ENCODE results near the gene DTHD1. TPM values are rescaled to one million over a fixed set of nuclear protein-coding genes. Genes with fewer than 3 reads are reported as not detected.

The DTHD1 gene
- total RNA-seq, 1 donor, result 3.4 TPM

- no peak overlapping the region for H3K4me3 ChIP-seq (ENCODE audit: low read length)
- H3K9me3 ChIP-seq (ENCODE audit: low read depth, low read length), result no peaks in the 10 kb centered on the region
- H3K4me1 ChIP-seq (ENCODE audit: insufficient read depth, low read length), result no peaks in the 10 kb centered on the region
- no peaks in the 10 kb centered on the region for H3K27me3 ChIP-seq (ENCODE audit: insufficient read depth, low read length)
Observed at GRCh38 chr4:36286481-36286871, 5.1 kb downstream of the DTHD1 start.

DNA sequence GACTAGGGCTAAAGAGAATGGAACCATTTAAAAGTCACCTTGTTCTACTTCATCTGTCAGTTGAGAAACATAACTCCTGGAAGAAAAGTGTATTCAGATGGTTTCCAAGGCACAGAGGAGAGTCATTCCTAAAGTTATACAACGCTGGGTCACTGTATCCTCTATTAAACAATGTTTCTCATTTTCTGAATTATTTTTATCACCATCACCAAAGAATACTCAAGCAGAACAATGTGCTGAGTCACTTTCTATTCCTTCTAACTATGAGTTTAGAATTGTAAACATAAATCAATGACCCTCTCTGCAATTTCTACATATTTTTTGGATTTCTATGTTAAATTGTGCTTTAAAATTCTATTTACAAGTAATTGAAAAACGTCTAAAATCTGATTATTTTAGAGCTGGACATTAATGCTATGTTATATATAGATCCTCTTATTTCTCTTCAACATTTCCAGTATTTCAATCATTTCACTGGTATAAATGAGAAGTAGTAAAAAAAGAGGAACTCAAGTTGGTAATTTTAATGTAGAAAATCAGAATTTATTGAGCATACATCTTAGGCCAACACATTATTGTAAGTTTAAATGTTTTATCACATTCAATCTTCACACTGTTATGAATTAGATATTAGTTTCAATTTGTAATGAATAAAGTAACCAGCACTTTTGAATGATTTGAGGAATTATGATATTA, 7.5 kb downstream of the DTHD1 start:
- Histone ChIP-seq H3K4me3 (ENCODE audit: low read length) (no peak overlapping the region), H3K9me3 (ENCODE audit: low read depth, low read length) (no peaks in the 10 kb centered on the region), H3K4me1 (ENCODE audit: insufficient read depth, low read length) (no peaks in the 10 kb centered on the region)

GRCh38 chr4:36290641-36291040, 9.2 kb downstream of the DTHD1 start:
- Histone ChIP-seq H3K4me1 (ENCODE audit: insufficient read depth, low read length) (no peaks in the 10 kb centered on the region), H3K9me3 (ENCODE audit: low read depth, low read length) (no peaks in the 10 kb centered on the region), H3K4me3 (ENCODE audit: low read length) (no peak overlapping the region), H3K27me3 (ENCODE audit: insufficient read depth, low read length) (no peaks in the 10 kb centered on the region)

More for the DNA sequence above, 7.5 kb downstream of the DTHD1 start:
- no peaks in the 10 kb centered on the region for H3K27me3 ChIP-seq (ENCODE audit: insufficient read depth, low read length)

DNA sequence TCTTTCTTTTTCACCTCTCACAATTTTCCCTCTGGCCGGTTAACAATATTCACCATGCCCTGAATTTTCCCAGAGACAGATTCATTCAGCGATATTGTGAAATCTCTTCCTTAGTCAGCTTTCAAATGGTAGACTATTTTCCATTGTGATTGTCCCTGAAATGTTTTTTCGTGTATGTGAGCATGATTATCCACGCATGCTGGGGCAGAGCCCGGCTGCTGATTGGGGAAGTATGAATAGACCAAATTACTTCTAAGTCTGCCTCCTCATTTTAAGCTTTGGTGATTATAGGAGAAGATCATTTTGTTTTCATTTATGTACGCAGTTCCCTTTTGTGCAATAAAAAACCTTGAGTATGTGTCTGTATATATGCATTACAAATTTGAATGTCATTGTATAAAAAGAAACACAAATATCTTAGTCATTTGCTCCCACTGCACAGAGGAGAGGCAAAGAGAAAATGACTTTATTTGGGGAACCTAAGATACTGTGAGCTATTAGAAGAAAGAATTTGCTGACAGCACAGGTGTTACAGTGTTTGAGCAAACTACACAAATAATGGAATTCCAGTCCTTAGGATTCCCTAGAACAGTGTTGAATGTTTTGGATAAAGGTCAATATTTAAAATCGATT, 11.3 kb downstream of the DTHD1 start:
- Histone ChIP-seq H3K27me3 (ENCODE audit: insufficient read depth, low read length) (no peaks in the 10 kb centered on the region), H3K4me3 (ENCODE audit: low read length) (no peak overlapping the region), H3K9me3 (ENCODE audit: low read depth, low read length) (no peaks in the 10 kb centered on the region), H3K4me1 (ENCODE audit: insufficient read depth, low read length) (no peaks in the 10 kb centered on the region)

DNA sequence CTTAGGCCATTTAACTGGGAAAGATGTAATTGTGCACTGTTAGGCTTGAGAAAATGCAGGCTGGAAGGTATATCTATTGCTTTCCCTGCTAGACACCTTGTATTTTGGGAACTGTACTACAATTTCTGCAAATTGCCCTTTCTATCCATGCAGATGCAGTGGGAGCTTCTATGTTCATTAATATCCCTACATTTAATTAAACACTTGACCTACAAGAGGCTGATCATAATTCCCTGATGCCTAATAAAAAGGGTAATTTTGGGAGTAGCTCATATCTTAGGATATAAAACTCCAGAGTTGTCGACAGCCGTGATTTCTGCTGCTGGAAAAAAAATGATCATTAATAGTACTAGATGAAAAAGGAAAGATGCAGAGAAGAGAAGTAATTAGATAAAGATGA, 19.7 kb downstream of the DTHD1 start:
- Histone ChIP-seq H3K4me3 (ENCODE audit: low read length) (no peak overlapping the region), H3K4me1 (ENCODE audit: insufficient read depth, low read length) (peaks cover 17% of the 10 kb centered on the region), H3K9me3 (ENCODE audit: low read depth, low read length) (no peaks in the 10 kb centered on the region), H3K27me3 (ENCODE audit: insufficient read depth, low read length) (no peaks in the 10 kb centered on the region)

GRCh38 chr4:36303426-36304137, 22.2 kb downstream of the DTHD1 start:
- no peaks in the 10 kb centered on the region for H3K9me3 ChIP-seq (ENCODE audit: low read depth, low read length)
- peaks cover 17% of the 10 kb centered on the region for H3K4me1 ChIP-seq (ENCODE audit: insufficient read depth, low read length)
- no peak overlapping the region for H3K4me3 ChIP-seq (ENCODE audit: low read length)
- H3K27me3 ChIP-seq (ENCODE audit: insufficient read depth, low read length), result no peaks in the 10 kb centered on the region

GRCh38 chr4:36304138-36304681, 22.8 kb downstream of the DTHD1 start:
- no peak overlapping the region for H3K4me3 ChIP-seq (ENCODE audit: low read length)
- H3K9me3 ChIP-seq (ENCODE audit: low read depth, low read length), result no peaks in the 10 kb centered on the region
- no peaks in the 10 kb centered on the region for H3K27me3 ChIP-seq (ENCODE audit: insufficient read depth, low read length)
- H3K4me1 ChIP-seq (ENCODE audit: insufficient read depth, low read length), result peaks cover 19% of the 10 kb centered on the region

GRCh38 chr4:36308150-36308549, 26.7 kb downstream of the DTHD1 start:
- Histone ChIP-seq H3K4me3 (ENCODE audit: low read length) (no peak overlapping the region), H3K9me3 (ENCODE audit: low read depth, low read length) (no peaks in the 10 kb centered on the region), H3K27me3 (ENCODE audit: insufficient read depth, low read length) (no peaks in the 10 kb centered on the region), H3K4me1 (ENCODE audit: insufficient read depth, low read length) (peaks cover 50% of the 10 kb centered on the region)

DNA sequence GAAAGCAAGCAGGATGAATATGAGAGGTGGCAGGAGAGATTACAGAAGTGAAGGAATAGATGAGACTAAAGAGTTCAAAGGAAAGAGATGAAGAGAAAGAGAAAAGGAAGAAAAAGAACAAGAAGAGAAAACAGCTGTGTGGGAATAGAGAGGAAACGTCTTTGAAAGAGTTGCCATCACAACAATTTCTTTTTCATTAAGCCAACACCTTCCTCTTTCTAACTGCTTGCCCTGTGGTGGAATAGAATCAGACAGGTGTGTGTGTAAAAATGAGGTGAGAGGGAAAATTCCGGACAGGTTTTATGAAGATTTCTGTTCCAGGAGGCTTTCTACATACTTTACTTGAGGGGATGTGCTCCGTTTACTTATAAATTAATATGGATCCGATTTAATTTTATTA, 28.8 kb downstream of the DTHD1 start:
- Histone ChIP-seq H3K9me3 (ENCODE audit: low read depth, low read length) (no peaks in the 10 kb centered on the region), H3K27me3 (ENCODE audit: insufficient read depth, low read length) (no peaks in the 10 kb centered on the region), H3K4me3 (ENCODE audit: low read length) (no peak overlapping the region), H3K4me1 (ENCODE audit: insufficient read depth, low read length) (peaks cover 44% of the 10 kb centered on the region)

DNA sequence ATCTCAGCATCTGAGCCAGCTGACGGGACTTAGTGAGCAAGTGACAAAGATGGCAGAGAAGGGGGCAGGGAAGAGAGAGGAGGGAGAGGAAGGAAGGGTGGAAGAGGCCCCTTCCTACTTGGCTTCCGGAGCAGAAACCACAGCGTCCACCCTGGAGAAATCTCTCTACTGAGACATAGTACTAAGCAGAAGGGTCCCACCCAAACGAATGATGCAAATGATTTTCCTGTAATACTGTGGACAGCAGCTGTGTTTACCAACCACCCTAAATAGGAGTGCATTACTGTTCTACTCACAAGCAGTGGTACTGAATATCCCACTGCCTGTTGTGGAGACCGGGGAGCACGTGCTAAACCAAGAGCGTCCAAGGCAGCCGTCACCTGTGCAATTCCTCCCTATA, 29.4 kb downstream of the DTHD1 start:
- Histone ChIP-seq H3K4me3 (ENCODE audit: low read length) (no peak overlapping the region), H3K27me3 (ENCODE audit: insufficient read depth, low read length) (no peaks in the 10 kb centered on the region), H3K9me3 (ENCODE audit: low read depth, low read length) (no peaks in the 10 kb centered on the region), H3K4me1 (ENCODE audit: insufficient read depth, low read length) (peaks cover 40% of the 10 kb centered on the region)

- H3K9me3 ChIP-seq (ENCODE audit: low read depth, low read length), result no peaks in the 10 kb centered on the region
- H3K4me3 ChIP-seq (ENCODE audit: low read length), result no peak overlapping the region
- H3K27me3 ChIP-seq (ENCODE audit: insufficient read depth, low read length), result no peaks in the 10 kb centered on the region
- peaks cover 40% of the 10 kb centered on the region for H3K4me1 ChIP-seq (ENCODE audit: insufficient read depth, low read length)
Observed at GRCh38 chr4:36312511-36312910, 31.1 kb downstream of the DTHD1 start.

GRCh38 chr4:36313301-36313700, 31.9 kb downstream of the DTHD1 start:
- H3K9me3 ChIP-seq (ENCODE audit: low read depth, low read length), result no peaks in the 10 kb centered on the region
- H3K4me1 ChIP-seq (ENCODE audit: insufficient read depth, low read length), result peaks cover 40% of the 10 kb centered on the region
- H3K27me3 ChIP-seq (ENCODE audit: insufficient read depth, low read length), result no peaks in the 10 kb centered on the region
- H3K4me3 ChIP-seq (ENCODE audit: low read length), result no peak overlapping the region

- Histone ChIP-seq H3K9me3 (ENCODE audit: low read depth, low read length) (no peaks in the 10 kb centered on the region), H3K27me3 (ENCODE audit: insufficient read depth, low read length) (no peaks in the 10 kb centered on the region), H3K4me3 (ENCODE audit: low read length) (no peak overlapping the region), H3K4me1 (ENCODE audit: insufficient read depth, low read length) (peaks cover 40% of the 10 kb centered on the region)
Observed at GRCh38 chr4:36313703-36314102, 32.3 kb downstream of the DTHD1 start.

GRCh38 chr4:36316607-36317006, 35.2 kb downstream of the DTHD1 start:
- Histone ChIP-seq H3K4me3 (ENCODE audit: low read length) (no peak overlapping the region), H3K9me3 (ENCODE audit: low read depth, low read length) (no peaks in the 10 kb centered on the region), H3K4me1 (ENCODE audit: insufficient read depth, low read length) (peaks cover 42% of the 10 kb centered on the region), H3K27me3 (ENCODE audit: insufficient read depth, low read length) (no peaks in the 10 kb centered on the region)

- Histone ChIP-seq H3K4me3 (ENCODE audit: low read length) (no peak overlapping the region), H3K27me3 (ENCODE audit: insufficient read depth, low read length) (no peaks in the 10 kb centered on the region), H3K4me1 (ENCODE audit: insufficient read depth, low read length) (peaks cover 42% of the 10 kb centered on the region), H3K9me3 (ENCODE audit: low read depth, low read length) (no peaks in the 10 kb centered on the region)
Observed at GRCh38 chr4:36317721-36318120, 36.3 kb downstream of the DTHD1 start.

All from mononuclear cell (primary cell).